ENCODE results near the gene WNT3A.
A peak's percentile ranks its signal among the peaks of the same experiment; 100 is the strongest.

WNT3A gene

GRCh38 chr1:228107636-228108035 is 100.8 kb downstream of the WNT3A start:
- FAIRE-seq = no peak
- no peak for DNase-seq (ENCODE audit: insufficient read length, low spot score)
- no peak for TF ChIP-seq POLR2A (IDR thresholded peaks at IDR 0.05; ENCODE audit: low read depth, low read length)

GRCh38 chr1:228108055-228108690 is 101.4 kb downstream of the WNT3A start:
- no peak for TF ChIP-seq POLR2A (IDR thresholded peaks at IDR 0.05; ENCODE audit: low read depth, low read length)
- DNase-seq (ENCODE audit: insufficient read length, low spot score) = no peak

GRCh38 chr1:228108742-228109072 is 101.9 kb downstream of the WNT3A start:
- TF ChIP-seq POLR2A (IDR thresholded peaks at IDR 0.05; ENCODE audit: low read depth, low read length) = no peak
- no peak for FAIRE-seq

More at GRCh38 chr1:228108055-228108690, 101.4 kb downstream of the WNT3A start:
- FAIRE-seq = no peak

GRCh38 chr1:228109073-228109961 is 102.5 kb downstream of the WNT3A start, which contains the start of gene MRPL55:
Gene MRPL55, minus strand, starts transcription at chr1:228109299. Its CDS starts 1,039 bp downstream, at chr1:228108260.
- DNase-seq (ENCODE audit: insufficient read length, low spot score) (peak; percentile 92), FAIRE-seq (peak; percentile 62)
- peak; percentile 97 for TF ChIP-seq POLR2A (IDR thresholded peaks at IDR 0.05; ENCODE audit: low read depth, low read length)

More at GRCh38 chr1:228108742-228109072, 101.9 kb downstream of the WNT3A start:
- no peak for DNase-seq (ENCODE audit: insufficient read length, low spot score)

GRCh38 chr1:228109962-228110488 is 103.2 kb downstream of the WNT3A start:
- no peak for FAIRE-seq
- DNase-seq (ENCODE audit: insufficient read length, low spot score) = no peak
- TF ChIP-seq POLR2A (IDR thresholded peaks at IDR 0.05; ENCODE audit: low read depth, low read length) = no peak

GRCh38 chr1:228110556-228110955 is 103.8 kb downstream of the WNT3A start:
- no peak for FAIRE-seq
- no peak for DNase-seq (ENCODE audit: insufficient read length, low spot score)
- no peak for TF ChIP-seq POLR2A (IDR thresholded peaks at IDR 0.05; ENCODE audit: low read depth, low read length)
